GM21367 (cell line): Measurements from ENCODE around the gene TMEM120B.

Source experiments
- ATAC-seq: cut with Tn5 transposase; IDR thresholded peaks from one replicate; pipeline ENCODE4 v1.9.1; 2021; ENCODE audit not compliant: unreplicated experiment

Gene TMEM120B

GRCh38 chr12:121812921-121813896 is 100.7 kb downstream of the TMEM120B start:
- ATAC-seq: no peak

DNA sequence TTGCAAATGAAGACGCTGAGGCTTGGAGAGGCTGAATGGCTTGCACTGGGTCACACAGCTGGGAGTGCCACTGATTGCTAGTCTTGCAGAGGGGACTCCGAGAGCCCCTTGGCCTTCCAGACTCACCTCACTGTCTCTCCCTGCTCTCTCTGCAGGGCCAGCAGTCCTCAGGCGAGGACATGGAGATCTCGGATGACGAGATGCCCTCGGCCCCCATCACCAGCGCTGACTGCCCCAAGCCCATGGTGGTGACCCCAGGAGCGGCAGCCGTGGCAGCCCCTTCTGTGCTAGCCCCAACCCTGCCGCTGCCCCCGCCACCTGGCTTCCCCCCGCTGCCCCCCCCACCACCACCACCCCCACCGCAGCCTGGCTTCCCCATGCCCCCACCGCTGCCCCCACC is 101.4 kb downstream of the TMEM120B start:
- no peak for ATAC-seq

DNA sequence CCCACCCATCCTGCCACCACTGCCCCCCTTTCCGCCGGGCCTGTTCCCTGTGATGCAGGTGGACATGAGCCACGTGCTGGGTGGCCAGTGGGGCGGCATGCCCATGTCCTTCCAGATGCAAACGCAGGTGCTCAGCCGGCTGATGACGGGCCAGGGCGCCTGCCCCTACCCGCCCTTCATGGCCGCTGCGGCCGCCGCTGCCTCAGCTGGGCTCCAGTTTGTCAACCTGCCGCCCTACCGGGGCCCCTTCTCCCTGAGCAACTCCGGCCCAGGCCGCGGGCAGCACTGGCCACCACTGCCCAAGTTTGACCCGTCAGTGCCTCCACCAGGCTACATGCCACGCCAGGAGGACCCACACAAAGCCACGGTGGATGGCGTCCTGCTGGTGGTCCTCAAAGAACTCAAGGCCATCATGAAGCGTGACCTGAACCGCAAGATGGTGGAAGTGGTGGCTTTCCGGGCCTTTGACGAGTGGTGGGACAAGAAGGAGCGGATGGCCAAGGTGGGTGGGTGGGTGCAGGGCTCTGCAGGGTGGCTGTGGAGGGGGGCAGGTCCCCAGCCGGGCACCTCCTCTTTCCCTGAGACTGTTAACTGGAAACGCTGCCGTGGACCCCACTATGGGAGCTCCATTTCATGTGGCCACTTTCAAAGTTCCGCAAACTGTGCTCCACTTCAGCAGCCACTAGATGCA is 102.0 kb downstream of the TMEM120B start:
- ATAC-seq: no peak

DNA sequence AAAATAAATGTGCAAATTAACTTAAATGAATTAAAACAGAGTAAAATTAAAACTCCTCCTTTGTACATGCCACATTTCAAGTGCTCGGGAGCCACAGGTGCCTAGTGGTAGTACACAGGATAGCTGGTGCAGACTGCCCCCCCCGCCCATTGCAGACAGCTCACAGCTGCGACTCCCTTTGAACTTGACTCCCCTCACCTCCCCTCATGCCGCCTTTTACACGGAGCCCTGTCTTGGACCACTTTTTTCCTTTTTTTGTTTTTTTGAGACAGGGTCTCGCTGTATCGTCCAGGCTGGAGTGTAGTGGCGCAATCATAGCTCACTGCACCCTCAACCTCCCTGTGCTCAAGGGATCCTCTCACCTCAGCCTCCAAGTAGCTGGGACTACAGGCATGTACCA is 102.7 kb downstream of the TMEM120B start:
- no peak for ATAC-seq

GRCh38 chr12:121816925-121817647 is 104.5 kb downstream of the TMEM120B start:
- no peak for ATAC-seq

GRCh38 chr12:121817648-121818043 is 105.1 kb downstream of the TMEM120B start:
- no peak for ATAC-seq

DNA sequence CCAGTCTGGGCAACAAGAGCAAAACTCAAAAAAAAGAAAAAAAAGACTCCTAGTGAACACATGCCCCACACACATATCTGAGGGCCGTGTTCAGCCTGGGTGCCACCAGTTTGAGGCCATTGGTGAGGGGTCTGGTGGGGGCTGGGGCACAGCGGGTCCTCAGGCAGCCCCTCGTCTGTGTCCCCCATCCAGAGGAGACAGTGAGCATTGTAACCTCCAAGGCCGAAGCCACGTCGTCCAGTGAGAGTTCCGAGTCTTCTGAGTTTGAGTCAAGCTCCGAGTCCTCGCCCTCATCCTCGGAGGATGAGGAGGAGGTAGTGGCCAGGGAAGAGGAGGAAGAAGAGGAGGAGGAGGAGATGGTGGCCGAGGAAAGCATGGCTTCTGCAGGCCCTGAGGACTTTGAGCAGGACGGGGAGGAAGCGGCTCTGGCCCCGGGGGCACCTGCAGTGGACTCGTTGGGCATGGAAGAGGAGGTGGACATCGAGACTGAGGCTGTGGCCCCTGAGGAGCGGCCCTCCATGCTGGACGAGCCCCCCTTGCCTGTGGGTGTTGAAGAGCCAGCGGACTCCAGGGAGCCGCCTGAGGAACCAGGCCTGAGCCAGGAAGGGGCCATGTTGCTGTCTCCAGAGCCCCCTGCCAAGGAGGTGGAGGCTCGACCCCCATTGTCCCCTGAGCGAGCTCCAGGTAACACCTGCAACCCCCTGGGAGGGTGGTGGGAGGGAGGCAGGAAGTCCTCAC is 106.8 kb downstream of the TMEM120B start:
- no peak for ATAC-seq

DNA sequence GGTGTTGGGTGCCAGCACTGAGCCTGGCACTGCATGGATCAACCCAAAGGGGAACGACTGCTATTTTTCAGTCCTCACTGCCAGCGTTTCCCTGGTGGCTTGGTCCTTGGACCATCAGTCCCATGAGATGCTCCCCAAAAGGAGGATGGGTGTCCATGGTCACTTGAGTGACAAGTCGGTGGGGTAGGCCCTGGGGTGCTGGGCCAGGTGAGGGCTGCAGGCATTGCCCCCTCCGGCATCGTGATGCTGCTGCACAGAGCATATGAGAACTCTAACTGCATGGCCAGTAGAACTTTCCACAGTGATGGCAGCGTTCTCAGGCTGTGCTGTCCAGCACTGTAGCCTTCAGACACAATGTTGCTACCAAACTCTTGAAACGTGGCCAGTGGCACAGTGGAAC is 107.5 kb downstream of the TMEM120B start:
- ATAC-seq: no peak

DNA sequence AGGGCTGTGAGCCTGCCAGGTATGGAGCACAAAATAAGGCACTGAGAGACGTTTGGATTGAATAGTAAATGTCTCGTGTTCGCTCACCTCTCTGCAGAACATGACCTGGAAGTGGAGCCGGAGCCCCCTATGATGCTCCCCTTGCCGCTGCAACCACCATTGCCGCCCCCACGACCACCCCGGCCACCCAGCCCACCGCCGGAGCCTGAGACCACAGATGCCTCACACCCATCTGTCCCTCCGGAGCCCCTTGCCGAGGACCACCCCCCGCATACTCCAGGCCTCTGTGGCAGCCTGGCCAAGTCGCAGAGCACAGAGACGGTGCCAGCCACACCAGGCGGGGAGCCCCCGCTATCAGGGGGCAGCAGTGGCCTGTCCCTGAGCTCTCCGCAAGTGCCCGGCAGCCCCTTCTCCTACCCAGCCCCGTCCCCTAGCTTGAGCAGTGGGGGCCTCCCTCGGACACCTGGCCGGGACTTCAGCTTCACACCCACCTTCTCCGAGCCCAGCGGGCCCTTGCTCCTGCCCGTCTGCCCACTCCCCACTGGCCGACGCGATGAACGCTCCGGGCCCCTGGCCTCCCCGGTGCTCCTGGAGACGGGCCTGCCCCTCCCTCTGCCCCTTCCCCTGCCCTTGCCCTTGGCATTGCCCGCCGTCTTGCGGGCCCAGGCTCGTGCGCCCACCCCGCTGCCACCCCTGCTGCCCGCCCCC is 110.0 kb downstream of the TMEM120B start:
- no peak for ATAC-seq

GRCh38 chr12:121823101-121823726 is 110.7 kb downstream of the TMEM120B start:
- ATAC-seq: no peak

DNA sequence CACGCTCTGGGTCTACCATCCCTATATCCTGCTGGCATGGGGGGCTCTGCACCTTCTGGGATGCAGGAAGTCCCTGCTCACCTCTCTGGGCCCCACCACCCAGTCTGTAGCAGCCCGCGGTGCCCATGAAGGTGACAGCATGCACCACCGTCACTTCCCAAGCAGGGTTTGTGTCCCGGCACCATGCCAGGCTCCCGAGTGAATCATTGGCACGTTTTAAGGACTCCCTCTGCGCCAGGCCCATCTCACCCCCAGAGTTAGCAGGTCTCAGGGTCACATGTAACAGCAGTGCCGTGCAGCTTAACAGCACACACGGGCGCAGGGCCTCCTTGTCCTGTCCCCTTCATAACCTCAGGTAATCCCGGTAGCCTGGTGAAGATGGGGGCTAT is 111.2 kb downstream of the TMEM120B start:
- ATAC-seq: no peak

DNA sequence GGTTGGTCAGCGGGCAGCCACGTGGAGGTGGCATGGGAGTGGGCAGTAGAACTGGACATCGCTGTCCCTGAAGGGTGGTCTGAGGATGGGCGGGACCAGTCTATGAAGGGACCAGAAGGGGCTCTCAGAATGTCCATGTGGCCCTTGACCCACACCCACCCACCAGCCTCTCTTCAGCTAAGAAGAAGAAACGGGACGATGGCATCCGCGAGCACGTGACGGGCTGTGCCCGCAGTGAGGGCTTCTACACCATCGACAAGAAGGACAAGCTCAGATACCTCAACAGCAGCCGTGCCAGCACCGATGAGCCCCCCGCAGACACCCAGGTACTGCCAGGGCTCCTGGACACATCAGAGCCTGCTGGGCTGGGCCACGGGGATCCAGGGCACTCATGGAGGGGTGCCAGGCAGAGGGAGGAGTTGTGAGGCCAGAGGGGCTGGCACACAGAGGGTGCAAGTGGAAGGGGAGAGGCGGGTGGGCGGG is 112.5 kb downstream of the TMEM120B start:
- no peak for ATAC-seq

GRCh38 chr12:121826318-121827150 is 114.0 kb downstream of the TMEM120B start:
- ATAC-seq: no peak

GRCh38 chr12:121827351-121828099 is 115.0 kb downstream of the TMEM120B start:
- no peak for ATAC-seq

DNA sequence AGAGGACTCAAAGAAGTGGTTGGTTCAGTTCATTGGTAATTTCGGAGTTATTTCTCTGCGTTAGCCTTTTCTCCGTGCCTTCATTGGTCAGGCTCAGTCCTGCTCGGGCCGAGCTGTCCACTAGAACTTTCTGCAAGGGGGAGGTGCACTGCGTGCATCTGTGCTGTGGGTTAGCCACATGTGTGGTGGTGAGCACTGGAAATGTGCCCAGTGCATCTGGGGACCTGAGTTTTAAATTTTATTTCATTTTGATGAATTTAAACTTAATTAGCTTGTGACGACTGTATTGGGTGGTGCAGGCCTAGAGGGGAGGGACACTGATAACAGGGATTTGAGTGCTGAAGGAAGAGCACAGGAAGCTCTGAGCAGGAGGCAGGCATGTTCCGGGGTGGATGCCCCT is 115.8 kb downstream of the TMEM120B start:
- no peak for ATAC-seq

DNA sequence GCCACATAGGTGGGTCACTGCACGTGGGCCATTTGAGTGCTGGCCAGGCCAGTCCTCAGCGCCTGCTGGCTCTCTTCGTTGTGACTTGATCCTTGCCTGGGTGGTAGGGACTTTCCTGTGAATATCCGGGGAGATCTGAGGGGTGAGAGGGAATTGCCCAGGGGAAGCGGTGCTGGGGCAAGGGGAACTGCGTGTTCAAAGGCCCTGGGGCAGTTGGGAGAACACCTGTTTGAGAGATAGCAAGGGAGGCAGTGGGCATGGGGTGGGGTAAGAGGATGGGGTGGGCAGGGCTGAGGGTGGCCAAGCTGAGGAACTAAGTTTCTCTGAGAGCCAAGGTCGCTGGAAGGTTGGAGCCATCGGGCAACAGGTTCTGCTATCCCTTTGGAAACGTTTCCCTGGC is 116.3 kb downstream of the TMEM120B start:
- ATAC-seq: no peak

DNA sequence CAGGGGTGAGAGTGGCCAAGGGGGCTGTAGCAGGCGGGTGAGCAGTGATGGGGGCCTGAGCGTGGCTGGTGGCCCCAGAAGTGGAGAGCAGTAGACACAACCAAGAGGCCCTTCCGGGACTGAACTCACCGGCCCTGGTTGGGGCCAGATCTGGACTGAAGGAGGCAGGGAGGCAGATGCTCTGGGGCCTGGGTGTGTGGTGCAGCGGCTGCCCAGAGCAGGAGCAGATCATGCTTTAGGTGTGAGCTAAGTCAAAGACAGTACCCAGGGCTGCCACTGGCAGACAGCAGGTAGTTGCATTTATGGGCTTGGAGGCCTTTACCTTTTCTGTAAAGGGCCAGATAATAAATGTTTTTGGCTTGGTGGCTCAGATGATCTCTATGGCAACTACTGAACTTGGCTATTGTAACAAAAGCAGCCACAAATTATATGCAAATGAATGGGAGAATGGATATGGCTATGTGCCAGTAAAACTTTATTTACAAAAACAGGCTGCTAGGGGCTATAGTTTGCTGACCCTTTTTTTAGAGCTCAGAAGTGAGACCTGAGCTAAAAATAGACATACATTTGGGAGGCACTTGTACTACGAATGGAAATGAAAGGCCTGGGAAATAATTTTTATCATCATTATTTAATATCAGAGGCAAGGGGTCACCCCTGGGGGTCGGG is 116.8 kb downstream of the TMEM120B start:
- no peak for ATAC-seq
